Measurements from ENCODE around the gene CPEB3. TPM values are rescaled to one million over a fixed set of nuclear protein-coding genes. Genes with fewer than 3 reads are reported as not detected.
"Not testable (repeated sequence)": the region's sequence is repeated elsewhere in the genome, so short reads cannot be mapped to it uniquely, and the experiment has no call there.

The CPEB3 gene
- total and polyA plus RNA-seq, 4 donors, result 1.1 to 5.1 (median 2.8) TPM

- DNase-seq (no peak), ATAC-seq (ENCODE audit: insufficient read depth, low FRiP score) (no peak)
- Histone ChIP-seq H3K27me3 (ENCODE audit: control insufficient read depth in 3 of 3, insufficient read depth in 3 of 3, low read length in 2 of 3) (no peaks in the 10 kb centered on the region), H3K27ac (ENCODE audit: low read depth in 1 of 2, low read length in 1 of 2) (no peak overlapping the region), H3K9ac (ENCODE audit: insufficient read depth in 1 of 2, low read length in 2 of 2) (no peak overlapping the region), H3K4me1 (ENCODE audit: control insufficient read depth in 5 of 5, insufficient read depth in 5 of 5, low read length in 5 of 5) (peaks cover 0 to 2% (median 0%) of the 10 kb centered on the region in 5 donors), H3K36me3 (ENCODE audit: control insufficient read depth in 4 of 4, insufficient read depth in 4 of 4, low read length in 4 of 4) (peaks cover 0 to 4% (median 0%) of the 10 kb centered on the region in 4 donors), H3K4me3 (no peak overlapping the region), H3K9me3 (ENCODE audit: control insufficient read depth in 4 of 4, insufficient read depth in 3 of 4, low read length in 3 of 4) (no peaks in the 10 kb centered on the region)
- 97 to 98% methylated on average over 3 of the region's 3 CpGs for WGBS, 2 donors
- TF ChIP-seq CTCF (IDR thresholded peaks at IDR 0.05; ENCODE audit: control extremely low read depth, extremely low read depth), result no peak
These were observed 72.3 kb downstream of the CPEB3 start for GRCh38 chr10:92218569-92218968.

GRCh38 chr10:92216608-92217007 lies 74.3 kb downstream of the CPEB3 start:
- not testable (repeated sequence) for DNase-seq; H3K27me3 ChIP-seq (ENCODE audit: control insufficient read depth in 3 of 3, insufficient read depth in 3 of 3, low read length in 2 of 3); H3K27ac ChIP-seq (ENCODE audit: low read depth in 1 of 2, low read length in 1 of 2); ATAC-seq (ENCODE audit: insufficient read depth, low FRiP score); H3K36me3 ChIP-seq (ENCODE audit: control insufficient read depth in 4 of 4, insufficient read depth in 4 of 4, low read length in 4 of 4); H3K9me3 ChIP-seq (ENCODE audit: control insufficient read depth in 4 of 4, insufficient read depth in 3 of 4, low read length in 3 of 4); H3K9ac ChIP-seq (ENCODE audit: insufficient read depth in 1 of 2, low read length in 2 of 2); H3K4me3 ChIP-seq; H3K4me1 ChIP-seq (ENCODE audit: control insufficient read depth in 5 of 5, insufficient read depth in 5 of 5, low read length in 5 of 5)
- WGBS, 2 donors, result 94 to 95% methylated on average over 12 of the region's 12 CpGs

- H3K27ac ChIP-seq (ENCODE audit: low read depth in 1 of 2, low read length in 1 of 2); H3K27me3 ChIP-seq (ENCODE audit: control insufficient read depth in 3 of 3, insufficient read depth in 3 of 3, low read length in 2 of 3); DNase-seq; H3K9ac ChIP-seq (ENCODE audit: insufficient read depth in 1 of 2, low read length in 2 of 2); H3K9me3 ChIP-seq (ENCODE audit: control insufficient read depth in 4 of 4, insufficient read depth in 3 of 4, low read length in 3 of 4); H3K4me3 ChIP-seq; H3K36me3 ChIP-seq (ENCODE audit: control insufficient read depth in 4 of 4, insufficient read depth in 4 of 4, low read length in 4 of 4); H3K4me1 ChIP-seq (ENCODE audit: control insufficient read depth in 5 of 5, insufficient read depth in 5 of 5, low read length in 5 of 5); ATAC-seq (ENCODE audit: insufficient read depth, low FRiP score): not testable (repeated sequence)
- 97 to 100% methylated on average over 9 of the region's 9 CpGs for WGBS, 2 donors
These were observed 75.7 kb downstream of the CPEB3 start for GRCh38 chr10:92215222-92215621.

- Histone ChIP-seq H3K4me1 (ENCODE audit: control insufficient read depth in 5 of 5, insufficient read depth in 5 of 5, low read length in 5 of 5) (peaks cover 0 to 3% (median under 1%) of the 10 kb centered on the region in 5 donors), H3K9ac (ENCODE audit: insufficient read depth in 1 of 2, low read length in 2 of 2) (no peak overlapping the region), H3K27me3 (ENCODE audit: control insufficient read depth in 3 of 3, insufficient read depth in 3 of 3, low read length in 2 of 3) (no peaks in the 10 kb centered on the region), H3K4me3 (no peak overlapping the region), H3K27ac (ENCODE audit: low read depth in 1 of 2, low read length in 1 of 2) (no peak overlapping the region), H3K9me3 (ENCODE audit: control insufficient read depth in 4 of 4, insufficient read depth in 3 of 4, low read length in 3 of 4) (no peaks in the 10 kb centered on the region), H3K36me3 (ENCODE audit: control insufficient read depth in 4 of 4, insufficient read depth in 4 of 4, low read length in 4 of 4) (peaks cover 0 to 2% (median 0%) of the 10 kb centered on the region in 4 donors)
- TF ChIP-seq CTCF (IDR thresholded peaks at IDR 0.05; ENCODE audit: control extremely low read depth, extremely low read depth), result no peak
- ATAC-seq (ENCODE audit: insufficient read depth, low FRiP score) (no peak), DNase-seq (no peak)
- WGBS, 2 donors, result 96% methylated on average over 2 of the region's 2 CpGs
These were observed 77.8 kb downstream of the CPEB3 start for GRCh38 chr10:92213049-92213448.
